Natural killer cell (primary cell): ENCODE results near the gene RYK. TPM values are rescaled to one million over a fixed set of nuclear protein-coding genes. Genes with fewer than 3 reads are reported as not detected.

Source experiments
- ATAC-seq, 3 donors: fragments of 150-1000 bp in 2 of 3; fragments of 200-7000 bp in 1 of 3; cut with Tn5 transposase; 1 replicate in 1 of 3; 2 replicates in 2 of 3; pipeline ENCODE4 v1.10.0; 2021; ENCODE audit warnings: mild to moderate bottlenecking in 2 of 3, moderate library complexity in 2 of 3
- DNase-seq, 2 donors: peaks; one replicate each; pipeline versions ENCODE4 v3.0.0 to v3.0.0-alpha.2; 2013 to 2021; ENCODE audit warnings: mixed read lengths in 1 of 2
- H3K27ac ChIP-seq: one replicate; pipeline ENCODE4 v1.5.1; 2013; ENCODE audit warnings: mild to moderate bottlenecking, low read length
- H3K27me3 ChIP-seq: one replicate; pipeline ENCODE4 v1.6.1; 2013; ENCODE audit warnings: low read length; ENCODE audit not compliant: control insufficient read depth, insufficient read depth
- H3K36me3 ChIP-seq: one replicate; pipeline ENCODE4 v1.6.1; 2013; ENCODE audit warnings: low read length; ENCODE audit not compliant: control insufficient read depth, insufficient read depth
- H3K4me1 ChIP-seq: one replicate; pipeline ENCODE4 v1.6.1; 2013; ENCODE audit warnings: low read length; ENCODE audit not compliant: control insufficient read depth, insufficient read depth
- H3K4me3 ChIP-seq: one replicate; pipeline ENCODE4 v1.5.1; 2013; ENCODE audit warnings: low read length
- H3K9me3 ChIP-seq: one replicate; pipeline ENCODE4 v1.6.1; 2013; ENCODE audit warnings: low read length; ENCODE audit not compliant: control insufficient read depth, insufficient read depth
- H3K27ac Mint-ChIP-seq, 2 donors: one replicate each; pipeline ENCODE4 v1.8.0; 2022; ENCODE audit warnings: mild to moderate bottlenecking in 2 of 2, mixed read lengths in 2 of 2, moderate library complexity in 1 of 2
- H3K27me3 Mint-ChIP-seq, 2 donors: one replicate each; pipeline ENCODE4 v1.8.0; 2022; ENCODE audit warnings: low read depth in 2 of 2, mixed read lengths in 2 of 2
- H3K36me3 Mint-ChIP-seq: one replicate; pipeline ENCODE4 v1.8.0; 2022; ENCODE audit warnings: mixed read lengths
- H3K4me1 Mint-ChIP-seq, 2 donors: one replicate each; pipeline ENCODE4 v1.8.0; 2022; ENCODE audit warnings: mixed read lengths in 2 of 2
- H3K4me3 Mint-ChIP-seq: one replicate; pipeline ENCODE4 v1.8.0; 2022; ENCODE audit warnings: mild to moderate bottlenecking, moderate library complexity, mixed read lengths
- H3K9me3 Mint-ChIP-seq, 2 donors: one replicate each; pipeline ENCODE4 v1.8.0; 2022; ENCODE audit warnings: mixed read lengths in 2 of 2
- WGBS: methylation state at CpG from one replicate; pipeline ENCODE4 v1.1.7; 2013; ENCODE audit warnings: missing lambda C conversion rate; ENCODE audit not compliant: insufficient coverage; 5-methylcytosine and 5-hydroxymethylcytosine counted together
- intact Hi-C: fragments of 100-400 bp; cut with micrococcal nuclease; formaldehyde crosslinking; loops from one replicate; pipeline ENCODE4 v1.14.2; 2022
- total RNA-seq, 4 donors: library from RNA; stranded (reverse); fragments of 120-200 nt in 1 of 4; gene quantifications; one replicate each; pipeline versions ENCODE4 v1.2.3 to v1.2.4, GENCODE V29; 2013 to 2022
- TF ChIP-seq, protein P1 (sequence below): fragments of 200-600 bp; IDR thresholded peaks from one replicate; pipeline ENCODE4 v1.8.0; 2022; ENCODE audit warnings: antibody characterized with exemption

The RYK gene
- total RNA-seq, 3 donors from 2014 or later (not counting 1 experiment from before 2014, with no cell fraction given), result 56.7 to 69.5 (median 56.8) TPM

- no peak overlapping the region for H3K4me3 ChIP-seq
- H3K27me3 ChIP-seq, result no peaks in the 10 kb centered on the region
- Mint-ChIP-seq H3K9me3 (no peaks in the 10 kb centered on the region), H3K36me3 (no peaks in the 10 kb centered on the region), H3K27me3 (no peaks in the 10 kb centered on the region), H3K4me1 (peaks cover 69% of the 10 kb centered on the region in 2 donors), H3K27ac (peak overlapping the region in 1 of 2 donors; percentile 20), H3K4me3 (no peak overlapping the region)
- no peaks in the 10 kb centered on the region for H3K36me3 ChIP-seq
- no peak overlapping the region for H3K27ac ChIP-seq
- ATAC-seq (no peak), DNase-seq (no peak)
- 62% methylated on average over 3 of the region's 3 CpGs for WGBS
- peaks cover 3% of the 10 kb centered on the region for H3K4me1 ChIP-seq
- H3K9me3 ChIP-seq, result no peaks in the 10 kb centered on the region
- TF ChIP-seq, protein P1, sequence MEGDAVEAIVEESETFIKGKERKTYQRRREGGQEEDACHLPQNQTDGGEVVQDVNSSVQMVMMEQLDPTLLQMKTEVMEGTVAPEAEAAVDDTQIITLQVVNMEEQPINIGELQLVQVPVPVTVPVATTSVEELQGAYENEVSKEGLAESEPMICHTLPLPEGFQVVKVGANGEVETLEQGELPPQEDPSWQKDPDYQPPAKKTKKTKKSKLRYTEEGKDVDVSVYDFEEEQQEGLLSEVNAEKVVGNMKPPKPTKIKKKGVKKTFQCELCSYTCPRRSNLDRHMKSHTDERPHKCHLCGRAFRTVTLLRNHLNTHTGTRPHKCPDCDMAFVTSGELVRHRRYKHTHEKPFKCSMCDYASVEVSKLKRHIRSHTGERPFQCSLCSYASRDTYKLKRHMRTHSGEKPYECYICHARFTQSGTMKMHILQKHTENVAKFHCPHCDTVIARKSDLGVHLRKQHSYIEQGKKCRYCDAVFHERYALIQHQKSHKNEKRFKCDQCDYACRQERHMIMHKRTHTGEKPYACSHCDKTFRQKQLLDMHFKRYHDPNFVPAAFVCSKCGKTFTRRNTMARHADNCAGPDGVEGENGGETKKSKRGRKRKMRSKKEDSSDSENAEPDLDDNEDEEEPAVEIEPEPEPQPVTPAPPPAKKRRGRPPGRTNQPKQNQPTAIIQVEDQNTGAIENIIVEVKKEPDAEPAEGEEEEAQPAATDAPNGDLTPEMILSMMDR, result no peak
- intact Hi-C loops, result no loop called here
Measured at GRCh38 chr3:134236505-134237170, 14.0 kb downstream of the RYK start.

GRCh38 chr3:134235577-134236076 lies 15.0 kb downstream of the RYK start:
- Mint-ChIP-seq H3K27me3 (no peaks in the 10 kb centered on the region), H3K4me1 (peaks cover 71 to 76% of the 10 kb centered on the region in 2 donors), H3K36me3 (no peaks in the 10 kb centered on the region), H3K27ac (peak overlapping the region; percentile 19 to 20), H3K9me3 (no peaks in the 10 kb centered on the region), H3K4me3 (no peak overlapping the region)
- H3K4me3 ChIP-seq, result no peak overlapping the region
- DNase-seq (no peak), ATAC-seq (no peak)
- intact Hi-C loops, result no loop called here
- no peaks in the 10 kb centered on the region for H3K27me3 ChIP-seq
- no peak overlapping the region for H3K27ac ChIP-seq
- H3K4me1 ChIP-seq, result peaks cover 3% of the 10 kb centered on the region
- TF ChIP-seq, protein P1, result no peak
- 100% methylated on average over 2 of the region's 3 CpGs for WGBS
- no peaks in the 10 kb centered on the region for H3K9me3 ChIP-seq
- no peaks in the 10 kb centered on the region for H3K36me3 ChIP-seq

GRCh38 chr3:134232951-134233350 lies 17.7 kb downstream of the RYK start:
- Mint-ChIP-seq H3K4me1 (peaks cover 63 to 72% of the 10 kb centered on the region in 2 donors), H3K27me3 (no peaks in the 10 kb centered on the region), H3K9me3 (no peaks in the 10 kb centered on the region), H3K36me3 (no peaks in the 10 kb centered on the region), H3K27ac (no peak overlapping the region), H3K4me3 (no peak overlapping the region)
- Histone ChIP-seq H3K27me3 (no peaks in the 10 kb centered on the region), H3K4me1 (no peaks in the 10 kb centered on the region), H3K27ac (no peak overlapping the region), H3K9me3 (no peaks in the 10 kb centered on the region), H3K36me3 (no peaks in the 10 kb centered on the region), H3K4me3 (no peak overlapping the region)
- intact Hi-C loops, result no loop called here
- no peak for ATAC-seq
- TF ChIP-seq, protein P1, result no peak
- no peak for DNase-seq

DNA sequence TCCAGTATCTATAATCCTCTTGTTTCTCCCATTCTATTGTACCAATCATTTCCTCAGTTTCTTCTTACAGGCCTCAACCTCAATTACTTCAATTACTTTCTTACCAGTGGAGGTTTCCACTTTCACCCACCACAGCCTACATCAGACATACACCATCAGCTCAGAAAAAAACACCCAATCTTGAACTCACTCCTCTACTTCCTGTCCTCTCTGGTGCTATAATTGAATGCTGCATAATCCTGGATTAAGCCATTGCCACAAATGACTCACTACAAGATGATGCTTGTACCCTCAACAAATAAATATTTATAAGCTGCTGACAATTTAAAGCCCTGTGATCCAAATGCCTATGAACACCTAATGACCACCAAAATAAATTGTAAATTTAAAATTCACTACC lies 18.5 kb downstream of the RYK start:
- no peak overlapping the region for H3K4me3 ChIP-seq
- no peaks in the 10 kb centered on the region for H3K9me3 Mint-ChIP-seq
- ATAC-seq (peak; percentile 74 to 89 (median 88)), DNase-seq (no peak)
- no peaks in the 10 kb centered on the region for H3K9me3 ChIP-seq
- no peaks in the 10 kb centered on the region for H3K36me3 Mint-ChIP-seq
- TF ChIP-seq, protein P1, result no peak
- no peak overlapping the region for H3K4me3 Mint-ChIP-seq
- H3K27ac Mint-ChIP-seq, result peak overlapping the region; percentile 1 to 47
- H3K27ac ChIP-seq, result no peak overlapping the region
- H3K4me1 ChIP-seq, result no peaks in the 10 kb centered on the region
- H3K27me3 Mint-ChIP-seq, result no peaks in the 10 kb centered on the region
- peaks cover 55 to 64% of the 10 kb centered on the region in 2 donors for H3K4me1 Mint-ChIP-seq
- H3K36me3 ChIP-seq, result no peaks in the 10 kb centered on the region
- intact Hi-C loops, result no loop called here
- no peaks in the 10 kb centered on the region for H3K27me3 ChIP-seq
